ENCODE results near the gene HMG20B.

DNA sequence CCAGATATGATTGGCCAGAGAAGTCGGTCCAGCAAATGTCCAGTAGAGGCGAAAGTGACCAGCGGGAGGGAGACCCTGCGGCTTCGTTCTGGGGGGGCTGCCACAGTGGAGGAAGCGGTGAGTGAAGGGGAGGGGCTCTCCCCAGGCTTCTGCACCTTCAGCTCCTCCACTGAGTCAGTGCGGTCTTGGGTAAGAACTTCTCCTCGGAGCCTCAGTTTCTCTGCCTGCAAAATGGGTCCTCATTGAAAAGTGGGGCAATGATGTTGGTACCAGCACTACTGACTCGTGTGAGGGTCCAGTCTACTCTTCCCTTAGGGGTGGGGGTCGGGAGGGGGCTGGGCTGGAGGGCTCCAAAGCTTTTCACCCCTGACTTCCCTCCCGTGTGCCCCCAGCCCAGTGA lies 16.7 kb downstream of the HMG20B start:
- no peak for TF ChIP-seq EZH2 (IDR thresholded peaks at IDR 0.05)
- TF ChIP-seq, protein P1, sequence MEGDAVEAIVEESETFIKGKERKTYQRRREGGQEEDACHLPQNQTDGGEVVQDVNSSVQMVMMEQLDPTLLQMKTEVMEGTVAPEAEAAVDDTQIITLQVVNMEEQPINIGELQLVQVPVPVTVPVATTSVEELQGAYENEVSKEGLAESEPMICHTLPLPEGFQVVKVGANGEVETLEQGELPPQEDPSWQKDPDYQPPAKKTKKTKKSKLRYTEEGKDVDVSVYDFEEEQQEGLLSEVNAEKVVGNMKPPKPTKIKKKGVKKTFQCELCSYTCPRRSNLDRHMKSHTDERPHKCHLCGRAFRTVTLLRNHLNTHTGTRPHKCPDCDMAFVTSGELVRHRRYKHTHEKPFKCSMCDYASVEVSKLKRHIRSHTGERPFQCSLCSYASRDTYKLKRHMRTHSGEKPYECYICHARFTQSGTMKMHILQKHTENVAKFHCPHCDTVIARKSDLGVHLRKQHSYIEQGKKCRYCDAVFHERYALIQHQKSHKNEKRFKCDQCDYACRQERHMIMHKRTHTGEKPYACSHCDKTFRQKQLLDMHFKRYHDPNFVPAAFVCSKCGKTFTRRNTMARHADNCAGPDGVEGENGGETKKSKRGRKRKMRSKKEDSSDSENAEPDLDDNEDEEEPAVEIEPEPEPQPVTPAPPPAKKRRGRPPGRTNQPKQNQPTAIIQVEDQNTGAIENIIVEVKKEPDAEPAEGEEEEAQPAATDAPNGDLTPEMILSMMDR (IDR thresholded peaks at IDR 0.05): no peak
